ENCODE results near the gene MYO7B. TPM values are rescaled to one million over a fixed set of nuclear protein-coding genes. Genes with fewer than 3 reads are reported as not detected.

Gene MYO7B
- total RNA-seq, 4 donors from 2014 or later, result 0.21 to 0.48 (median 0.28) TPM

DNA sequence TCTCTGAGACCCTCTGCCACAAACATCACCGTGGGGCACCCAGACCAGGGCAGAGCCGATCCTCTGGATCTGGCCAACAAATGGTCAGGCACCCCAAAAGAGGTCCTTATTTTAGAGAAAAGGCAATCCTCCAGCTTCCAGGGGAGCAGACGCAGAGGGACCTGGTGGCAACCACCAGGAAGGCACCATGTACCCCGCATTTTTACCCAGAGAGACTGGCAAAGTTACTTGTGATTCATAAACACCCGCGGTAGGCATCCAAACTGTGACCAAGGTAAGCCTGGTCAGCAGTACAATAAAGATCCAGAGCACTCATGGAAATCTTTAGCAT, 129.4 kb downstream of the MYO7B start:
- Histone ChIP-seq H3K27me3 (no peaks in the 10 kb centered on the region), H3K9me3 (no peaks in the 10 kb centered on the region), H3K4me1 (peaks cover 0 to 37% of the 10 kb centered on the region in 2 donors), H3K4me3 (peak overlapping the region in 1 of 2 donors; percentile 28), H3K36me3 (no peaks in the 10 kb centered on the region), H3K27ac (peak overlapping the region; percentile 75 to 77)
- no peak for DNase-seq
- intact Hi-C loops (cut with DNase I; ENCODE audit: low total_unique reads), result no loop called here
- TF ChIP-seq CTCF (IDR thresholded peaks at IDR 0.05) (no peak), POLR2A (IDR thresholded peaks at IDR 0.05) (no peak)

GRCh38 chr2:127665267-127665893, 129.9 kb downstream of the MYO7B start:
- DNase-seq, result no peak
- Histone ChIP-seq H3K36me3 (no peaks in the 10 kb centered on the region), H3K27me3 (no peaks in the 10 kb centered on the region), H3K4me3 (no peak overlapping the region), H3K27ac (peak overlapping the region; percentile 75 to 77), H3K9me3 (no peaks in the 10 kb centered on the region), H3K4me1 (peaks cover 0 to 37% of the 10 kb centered on the region in 2 donors)
- TF ChIP-seq POLR2A (IDR thresholded peaks at IDR 0.05), result no peak
- TF ChIP-seq CTCF (IDR thresholded peaks at IDR 0.05), result no peak
- intact Hi-C loops (cut with DNase I; ENCODE audit: low total_unique reads), result no loop called here

DNA sequence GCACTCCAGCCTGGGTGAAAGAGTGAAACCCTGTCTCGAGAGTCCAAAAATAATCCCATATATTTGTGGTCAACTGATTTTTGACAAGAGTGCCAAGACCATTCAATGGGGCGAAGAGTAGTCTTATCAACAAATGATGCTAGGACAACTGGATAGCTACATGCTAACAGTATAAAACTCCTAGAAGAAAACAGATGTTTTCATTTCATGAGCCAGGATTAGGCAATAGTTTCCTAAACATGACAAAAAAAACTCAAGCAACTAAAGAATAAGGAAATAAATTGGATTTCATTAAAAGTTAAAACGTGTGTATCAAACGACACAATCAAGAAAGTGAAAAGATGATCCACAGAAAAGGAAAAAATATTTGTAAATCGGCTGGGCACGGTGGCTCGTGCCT, 133.6 kb downstream of the MYO7B start:
- H3K9me3 ChIP-seq, result no peaks in the 10 kb centered on the region
- TF ChIP-seq POLR2A (IDR thresholded peaks at IDR 0.05), result no peak
- TF ChIP-seq CTCF (IDR thresholded peaks at IDR 0.05), result no peak
- no peaks in the 10 kb centered on the region for H3K27me3 ChIP-seq
- H3K4me3 ChIP-seq, result no peak overlapping the region
- peaks cover 0 to 7% of the 10 kb centered on the region in 2 donors for H3K4me1 ChIP-seq
- no peaks in the 10 kb centered on the region for H3K36me3 ChIP-seq
- DNase-seq, result no peak
- H3K27ac ChIP-seq, result peak overlapping the region in 1 of 2 donors; percentile 8
- intact Hi-C loops (cut with DNase I; ENCODE audit: low total_unique reads), result no loop called here

- no peaks in the 10 kb centered on the region for H3K36me3 ChIP-seq
- no peaks in the 10 kb centered on the region for H3K27me3 ChIP-seq
- intact Hi-C loops (cut with DNase I; ENCODE audit: low total_unique reads), result no loop called here
- no peaks in the 10 kb centered on the region for H3K9me3 ChIP-seq
- H3K4me3 ChIP-seq, result no peak overlapping the region
- H3K27ac ChIP-seq, result peak overlapping the region; percentile 54 to 78
- DNase-seq, result no peak
- TF ChIP-seq CTCF (IDR thresholded peaks at IDR 0.05) (no peak), POLR2A (IDR thresholded peaks at IDR 0.05) (no peak)
- H3K4me1 ChIP-seq, result peaks cover 0 to 5% of the 10 kb centered on the region in 2 donors
Observed at GRCh38 chr2:127670055-127670956, 134.8 kb downstream of the MYO7B start.

DNA sequence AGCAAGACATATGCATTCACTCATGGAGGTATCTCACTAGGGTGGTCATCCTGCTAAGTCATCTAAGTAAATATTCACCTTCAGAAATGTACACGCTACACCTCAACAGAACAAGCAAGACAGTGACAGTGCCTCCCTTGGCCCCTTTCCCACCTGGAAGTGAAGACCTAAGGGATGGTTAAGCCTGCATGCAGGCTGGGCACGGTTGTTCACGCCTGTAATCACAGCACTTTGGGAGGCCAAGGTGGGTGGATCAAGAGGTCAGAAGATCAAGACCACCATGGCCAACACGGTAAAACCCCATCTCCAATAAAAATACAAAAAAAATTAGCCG, 135.4 kb downstream of the MYO7B start:
- Histone ChIP-seq H3K4me3 (no peak overlapping the region), H3K9me3 (no peaks in the 10 kb centered on the region), H3K27me3 (no peaks in the 10 kb centered on the region), H3K4me1 (peaks cover 0 to 5% of the 10 kb centered on the region in 2 donors), H3K36me3 (no peaks in the 10 kb centered on the region), H3K27ac (peak overlapping the region; percentile 54 to 78)
- no peak for DNase-seq
- intact Hi-C loops (cut with DNase I; ENCODE audit: low total_unique reads), result no loop called here
- TF ChIP-seq CTCF (IDR thresholded peaks at IDR 0.05), result no peak
- no peak for TF ChIP-seq POLR2A (IDR thresholded peaks at IDR 0.05)

Data from uterus (tissue), 4 donors.